CD14-positive monocyte (primary cell): ENCODE results near the gene PRKCQ. TPM values are rescaled to one million over a fixed set of nuclear protein-coding genes. Genes with fewer than 3 reads are reported as not detected.

Experiments
- DNase-seq, 3 donors: peaks; one replicate each; pipeline ENCODE4 v3.0.0-alpha.2; 2011 to 2022
- H2AFZ ChIP-seq: 2 replicates; pipeline ENCODE4 v1.6.0; 2012; ENCODE audit warnings: mild to moderate bottlenecking, low read depth, low read length, inconsistent platforms; ENCODE audit not compliant: insufficient read depth, poor library complexity, severe bottlenecking
- H3K27ac ChIP-seq, 2 donors: 1 replicate in 1 of 2; 2 replicates in 1 of 2; pipeline ENCODE4 v1.5.1; 2012 to 2013; ENCODE audit warnings: low read length in 2 of 2, control low read depth in 1 of 2, inconsistent platforms in 1 of 2, low read depth in 1 of 2, mild to moderate bottlenecking in 1 of 2
- H3K27me3 ChIP-seq, 2 donors: one replicate each; pipeline versions ENCODE4 v1.6.0 to v1.6.1; 2011 to 2013; ENCODE audit warnings: low read length in 2 of 2; ENCODE audit not compliant: control insufficient read depth in 2 of 2, insufficient read depth in 2 of 2
- H3K36me3 ChIP-seq, 2 donors: replicated peaks in 1 of 2; 1 replicate in 1 of 2; 2 replicates in 1 of 2; pipeline versions ENCODE4 v1.5.1 to v1.6.1; 2012 to 2013; ENCODE audit warnings: low read length in 2 of 2, control low read depth in 1 of 2, inconsistent platforms in 1 of 2, mild to moderate bottlenecking in 1 of 2; ENCODE audit not compliant: insufficient read depth in 2 of 2, control insufficient read depth in 1 of 2
- H3K4me1 ChIP-seq, 2 donors: 1 replicate in 1 of 2; 2 replicates in 1 of 2; pipeline versions ENCODE4 v1.5.1 to v1.6.1; 2012 to 2013; ENCODE audit warnings: low read length in 2 of 2, control low read depth in 1 of 2, inconsistent platforms in 1 of 2, mild to moderate bottlenecking in 1 of 2, moderate library complexity in 1 of 2; ENCODE audit not compliant: insufficient read depth in 2 of 2, control insufficient read depth in 1 of 2
- H3K4me2 ChIP-seq: replicated peaks from 2 replicates; pipeline ENCODE3; 2012; ENCODE audit warnings: low read length, moderate library complexity, mild to moderate bottlenecking; ENCODE audit not compliant: poor library complexity, severe bottlenecking; ENCODE audit errors: extremely low read depth
- H3K4me3 ChIP-seq, 3 experiments: fragments of 200-600 bp in 1 of 3; sonication (generic) in 1 of 3; replicated peaks in 1 of 3; 1 replicate in 2 of 3; 2 replicates in 1 of 3; pipeline ENCODE4 v1.5.1; 2011 to 2013; ENCODE audit warnings: low read length in 3 of 3, mild to moderate bottlenecking in 3 of 3, control low read depth in 2 of 3, low read depth in 2 of 3, inconsistent platforms in 1 of 3, moderate library complexity in 1 of 3
- H3K79me2 ChIP-seq: 2 replicates; pipeline ENCODE4 v1.6.0; 2012; ENCODE audit warnings: mild to moderate bottlenecking, control low read depth, inconsistent platforms, low read length, moderate library complexity; ENCODE audit not compliant: insufficient read depth
- H3K9ac ChIP-seq: 2 replicates; pipeline ENCODE4 v1.6.0; 2017; ENCODE audit warnings: low read length, mild to moderate bottlenecking; ENCODE audit not compliant: insufficient read depth, poor library complexity, severe bottlenecking
- H3K9me3 ChIP-seq, 2 donors: replicated peaks in 1 of 2; 1 replicate in 1 of 2; 2 replicates in 1 of 2; pipeline versions ENCODE4 v1.5.1 to v1.6.1; 2012 to 2013; ENCODE audit warnings: low read length in 2 of 2, control low read depth in 1 of 2; ENCODE audit not compliant: control insufficient read depth in 1 of 2, insufficient read depth in 1 of 2
- H4K20me1 ChIP-seq: 2 replicates; pipeline ENCODE4 v1.6.0; 2012; ENCODE audit warnings: mild to moderate bottlenecking, low read length, control low read depth, moderate library complexity; ENCODE audit not compliant: insufficient read depth
- H3K27ac Mint-ChIP-seq, 7 donors: one replicate each; pipeline ENCODE4 v1.8.0; 2020; ENCODE audit warnings: mild to moderate bottlenecking in 7 of 7, mixed read lengths in 7 of 7, moderate library complexity in 6 of 7, inconsistent platforms in 2 of 7
- H3K27me3 Mint-ChIP-seq, 3 donors: one replicate each; pipeline ENCODE4 v1.8.0; 2021 to 2022; ENCODE audit warnings: low read depth in 3 of 3, mild to moderate bottlenecking in 3 of 3, mixed read lengths in 3 of 3, moderate library complexity in 3 of 3, inconsistent platforms in 1 of 3
- H3K36me3 Mint-ChIP-seq, 2 donors: one replicate each; pipeline ENCODE4 v1.8.0; 2020; ENCODE audit warnings: mixed read lengths in 2 of 2, inconsistent platforms in 1 of 2, mild to moderate bottlenecking in 1 of 2
- H3K4me1 Mint-ChIP-seq: one replicate; pipeline ENCODE4 v1.8.0; 2020; ENCODE audit warnings: mild to moderate bottlenecking, mixed read lengths
- H3K4me3 Mint-ChIP-seq, 2 donors: one replicate each; pipeline ENCODE4 v1.8.0; 2020; ENCODE audit warnings: mild to moderate bottlenecking in 2 of 2, mixed read lengths in 2 of 2, moderate library complexity in 1 of 2
- H3K9me3 Mint-ChIP-seq, 7 donors: one replicate each; pipeline ENCODE4 v1.8.0; 2020 to 2022; ENCODE audit warnings: mixed read lengths in 7 of 7, mild to moderate bottlenecking in 6 of 7, moderate library complexity in 6 of 7, inconsistent platforms in 2 of 7
- CTCF ChIP-seq: fragments of 200-600 bp; IDR thresholded peaks from one replicate; pipeline ENCODE4 v1.8.0; 2022; ENCODE audit warnings: antibody characterized with exemption, mild to moderate bottlenecking
- WGBS: methylation state at CpG from one replicate; pipeline ENCODE4 v1.1.5; 2013; ENCODE audit warnings: missing lambda C conversion rate; ENCODE audit not compliant: insufficient coverage; 5-methylcytosine and 5-hydroxymethylcytosine counted together
- intact Hi-C, 2 donors: fragments of 100-400 bp; cut with micrococcal nuclease; formaldehyde crosslinking; loops; one replicate each; pipeline versions ENCODE4 v1.15.0 to v1.15.1; 2023
- polyA plus RNA-seq, 3 donors: library from polyadenylated mRNA; depleted of rRNA in 1 of 3; unstranded in 2 of 3; stranded (reverse) in 1 of 3; fragments of 300-500 nt in 2 of 3; fragments of >200 nt in 1 of 3; fragmentation: Illumina TruSeq in 2 of 3; gene quantifications; 1 replicate in 2 of 3; 2 replicates in 1 of 3; pipeline ENCODE4 v1.2.3, GENCODE V29; 2012 to 2021

PRKCQ gene
- polyA plus RNA-seq, 3 donors: 0.01 to 0.29 (median 0.09) TPM

- H3K27ac Mint-ChIP-seq: no peak overlapping the region
- DNase-seq: no peak
These were observed 101.4 kb downstream of the PRKCQ start for GRCh38 chr10:6478722-6479121.

GRCh38 chr10:6476989-6477388 lies 103.1 kb downstream of the PRKCQ start:
- Histone ChIP-seq H3K9ac (no peak overlapping the region), H3K36me3 (no peaks in the 10 kb centered on the region), H3K27me3 (no peaks in the 10 kb centered on the region), H3K4me3 (no peak overlapping the region), H2AFZ (no peak overlapping the region), H3K4me2 (no peak overlapping the region), H3K27ac (no peak overlapping the region), H3K4me1 (peaks cover 20 to 28% of the 10 kb centered on the region in 2 donors), H3K79me2 (no peaks in the 10 kb centered on the region), H3K9me3 (no peaks in the 10 kb centered on the region), H4K20me1 (no peaks in the 10 kb centered on the region)
- peaks cover 26% of the 10 kb centered on the region for H3K4me1 Mint-ChIP-seq
- H3K27ac Mint-ChIP-seq: no peak overlapping the region
- H3K9me3 Mint-ChIP-seq: no peaks in the 10 kb centered on the region
- peaks cover 0 to 5% of the 10 kb centered on the region in 2 donors for H3K36me3 Mint-ChIP-seq
- WGBS: 79% methylated on average over 2 of the region's 2 CpGs
- intact Hi-C loops: no loop called here
- H3K27me3 Mint-ChIP-seq: no peaks in the 10 kb centered on the region
- TF ChIP-seq CTCF: no peak
- H3K4me3 Mint-ChIP-seq: no peak overlapping the region
- DNase-seq: no peak

More at GRCh38 chr10:6478722-6479121, 101.4 kb downstream of the PRKCQ start:
- Histone ChIP-seq H3K27me3 (no peaks in the 10 kb centered on the region), H2AFZ (no peak overlapping the region), H3K4me1 (peaks cover 12 to 19% of the 10 kb centered on the region in 2 donors), H3K4me2 (no peak overlapping the region), H3K79me2 (no peaks in the 10 kb centered on the region), H4K20me1 (no peaks in the 10 kb centered on the region), H3K9ac (no peak overlapping the region), H3K27ac (no peak overlapping the region), H3K4me3 (no peak overlapping the region), H3K36me3 (no peaks in the 10 kb centered on the region), H3K9me3 (no peaks in the 10 kb centered on the region)
- peaks cover 25% of the 10 kb centered on the region for H3K4me1 Mint-ChIP-seq
- no peaks in the 10 kb centered on the region for H3K9me3 Mint-ChIP-seq
- no peaks in the 10 kb centered on the region for H3K27me3 Mint-ChIP-seq
- whole genome bisulfite sequencing: 96% methylated on average over 3 of the region's 8 CpGs
- no peak for TF ChIP-seq CTCF
- intact Hi-C loops: no loop called here
- H3K36me3 Mint-ChIP-seq: peaks cover 0 to 5% of the 10 kb centered on the region in 2 donors
- H3K4me3 Mint-ChIP-seq: no peak overlapping the region
